Left cardiac atrium (tissue), 4 donors: ENCODE data around the gene RYR3. TPM values are rescaled to one million over a fixed set of nuclear protein-coding genes. Genes with fewer than 3 reads are reported as not detected.

Experiments used
- ATAC-seq, 2 donors: fragments of 200-7000 bp; cut with Tn5 transposase; one replicate each; pipeline ENCODE4 v1.9.1; 2020; ENCODE audit warnings: mild to moderate bottlenecking in 2 of 2, moderate library complexity in 2 of 2
- DNase-seq: peaks from one replicate; pipeline ENCODE4 v3.0.0-alpha.2; 2020
- intact Hi-C, 2 donors: fragments of 100-400 bp; cut with DNase I; formaldehyde crosslinking; loops; one replicate each; pipeline versions ENCODE4 v1.14.1 to v1.15.1; 2022 to 2023
- total RNA-seq, 2 donors: library from RNA; stranded (reverse); fragmentation: NEBNext Ultra II Directional; extraction: Animal tissue kit (Norgen Biotek cat#: 25700); gene quantifications; one replicate each; pipeline ENCODE4 v1.2.1, GENCODE V29; 2021
- donor health status: DM: no; HTN: yes; CAD: no.
- donor health status: DM: no; HTN: yes; CAD: no; lungs with severe emphysema.
- donor health status: DM: yes; HTN: yes; CAD: no.
- donor health status: Dilated cardiomyopathy.

The RYR3 gene
- total RNA-seq, 2 donors from 2014 or later = 0.15 to 0.21 TPM

GRCh38 chr15:33600212-33600611, 289.4 kb downstream of the RYR3 start:
- intact Hi-C loops = no loop called here
- no peak for ATAC-seq

GRCh38 chr15:33601461-33601860, 290.7 kb downstream of the RYR3 start:
- DNase-seq = no peak
- intact Hi-C loops = no loop called here

More at GRCh38 chr15:33600212-33600611, 289.4 kb downstream of the RYR3 start:
- DNase-seq = no peak

GRCh38 chr15:33608714-33609113, 297.9 kb downstream of the RYR3 start:
- no peak for DNase-seq
- no peak for ATAC-seq
- intact Hi-C loops = no loop called here

More at GRCh38 chr15:33601461-33601860, 290.7 kb downstream of the RYR3 start:
- ATAC-seq = no peak

- ATAC-seq (no peak), DNase-seq (no peak)
Observed at GRCh38 chr15:33612721-33613304, 302.0 kb downstream of the RYR3 start.

DNA sequence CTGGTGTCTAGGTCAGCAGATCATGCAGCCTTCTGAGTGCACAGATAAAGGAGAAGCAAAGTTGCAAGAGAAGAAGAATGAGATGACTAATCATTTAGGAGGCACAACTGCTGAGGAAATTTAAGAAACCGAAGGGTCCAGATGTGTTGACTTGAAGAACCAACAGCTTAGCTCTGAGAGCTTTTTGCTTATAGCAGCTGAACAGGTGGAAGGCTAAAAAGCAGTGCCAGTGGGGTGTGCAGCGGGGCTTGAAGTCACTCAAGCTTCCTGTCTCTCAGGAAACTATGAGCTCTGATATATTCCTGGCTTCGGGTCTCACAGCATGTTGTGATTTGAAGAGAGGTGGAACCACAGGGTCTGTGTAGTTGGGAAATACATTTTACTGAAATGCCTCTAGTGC, 305.7 kb downstream of the RYR3 start:
- ATAC-seq (no peak), DNase-seq (no peak)
- intact Hi-C loops = no loop called here

More at GRCh38 chr15:33612721-33613304, 302.0 kb downstream of the RYR3 start:
- intact Hi-C loops = no loop called here

DNA sequence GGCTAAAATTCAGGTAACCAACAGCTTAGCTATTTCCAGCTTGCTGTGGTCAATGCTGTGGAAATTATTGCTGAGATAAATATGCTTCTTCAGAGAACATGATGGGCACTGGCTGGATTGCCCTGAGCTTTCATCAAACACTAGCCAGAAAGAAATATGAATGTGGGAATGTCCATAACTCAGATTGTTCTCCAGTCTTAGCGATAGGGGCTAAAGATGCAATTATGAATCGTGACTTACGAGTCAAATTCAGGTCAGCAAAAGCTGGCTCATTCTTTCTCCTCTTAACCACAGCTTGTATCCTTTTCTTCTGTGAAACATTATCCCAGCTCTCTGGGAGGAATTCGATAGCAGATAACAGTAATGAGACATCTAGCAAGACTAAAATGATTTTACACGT, 307.6 kb downstream of the RYR3 start:
- no peak for DNase-seq
- no peak for ATAC-seq

GRCh38 chr15:33621141-33621540, 310.4 kb downstream of the RYR3 start:
- no peak for ATAC-seq
- intact Hi-C loops = no loop called here
- DNase-seq = no peak

More for the DNA sequence above, 307.6 kb downstream of the RYR3 start:
- intact Hi-C loops = no loop called here

DNA sequence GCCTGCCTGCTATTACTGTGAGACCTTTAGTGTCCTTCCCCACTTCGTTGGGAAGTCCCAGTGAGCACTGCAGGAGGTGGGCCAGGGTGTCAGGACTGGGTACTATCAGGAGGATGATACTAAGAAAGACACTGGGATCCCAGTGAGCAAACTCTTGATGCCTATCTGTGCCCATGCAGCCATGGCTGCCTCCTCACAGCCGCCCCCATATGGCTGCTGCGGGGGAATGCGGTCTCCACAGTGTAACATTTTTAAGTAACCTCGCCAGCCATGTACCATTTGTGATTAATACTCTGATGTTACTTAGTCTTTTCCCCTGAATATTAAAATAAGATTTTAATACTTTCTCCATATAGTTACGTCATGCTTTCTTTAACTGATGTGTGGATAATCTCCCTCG, 312.2 kb downstream of the RYR3 start:
- intact Hi-C loops = no loop called here
- DNase-seq (no peak), ATAC-seq (no peak)

GRCh38 chr15:33624439-33624838, 313.7 kb downstream of the RYR3 start:
- DNase-seq (no peak), ATAC-seq (no peak)
- intact Hi-C loops = no loop called here

GRCh38 chr15:33629647-33630046, 318.9 kb downstream of the RYR3 start:
- DNase-seq (no peak), ATAC-seq (no peak)
- intact Hi-C loops = no loop called here

- DNase-seq (no peak), ATAC-seq (no peak)
- intact Hi-C loops = no loop called here
Observed at GRCh38 chr15:33636234-33636633, 325.5 kb downstream of the RYR3 start.

GRCh38 chr15:33636958-33637357, 326.2 kb downstream of the RYR3 start:
- ATAC-seq = no peak
- no peak for DNase-seq
- intact Hi-C loops = no loop called here

DNA sequence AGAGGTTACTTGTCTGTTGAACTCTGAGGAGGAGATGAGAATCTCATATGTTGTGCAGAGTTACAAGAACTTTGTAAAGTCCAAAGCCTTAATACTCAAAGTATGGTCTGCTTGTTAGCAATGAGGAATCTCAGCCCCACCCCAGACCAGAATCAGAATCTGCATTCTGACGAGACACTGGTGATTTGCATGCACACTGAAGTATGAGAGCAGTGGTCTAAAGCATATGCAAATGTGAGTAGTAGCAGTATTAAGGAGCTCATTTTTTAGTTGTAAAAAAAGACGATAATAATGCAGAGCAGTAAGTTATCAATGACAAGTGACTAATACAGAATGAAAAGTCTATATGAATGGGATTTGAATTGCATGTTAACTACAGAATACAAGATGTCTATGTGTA, 327.7 kb downstream of the RYR3 start:
- no peak for DNase-seq
- ATAC-seq = no peak
- intact Hi-C loops = no loop called here

DNA sequence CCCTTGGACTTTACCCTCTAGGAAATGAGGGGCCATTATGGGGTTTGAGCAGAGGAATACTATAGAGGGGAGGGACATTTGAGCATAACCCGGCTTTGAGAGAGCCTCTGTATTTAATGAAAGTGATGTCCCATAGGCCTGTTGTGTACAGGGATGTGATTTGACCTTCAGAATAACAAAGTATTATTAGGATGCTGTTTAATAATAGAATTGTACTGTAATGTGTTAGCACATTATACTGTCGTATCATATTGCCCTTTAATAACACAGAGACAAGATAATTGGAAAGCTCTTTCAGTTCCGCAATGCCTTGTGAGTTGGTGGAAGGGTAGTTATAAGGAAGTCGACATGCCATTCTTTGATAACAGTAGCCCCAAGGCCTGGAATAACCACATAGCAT, 328.3 kb downstream of the RYR3 start:
- DNase-seq (no peak), ATAC-seq (no peak)
- intact Hi-C loops = no loop called here

- ATAC-seq (no peak), DNase-seq (no peak)
- intact Hi-C loops = no loop called here
Observed at GRCh38 chr15:33639456-33639855, 328.7 kb downstream of the RYR3 start.

- DNase-seq (no peak), ATAC-seq (no peak)
- intact Hi-C loops = no loop called here
Observed at GRCh38 chr15:33639978-33640377, 329.2 kb downstream of the RYR3 start.

DNA sequence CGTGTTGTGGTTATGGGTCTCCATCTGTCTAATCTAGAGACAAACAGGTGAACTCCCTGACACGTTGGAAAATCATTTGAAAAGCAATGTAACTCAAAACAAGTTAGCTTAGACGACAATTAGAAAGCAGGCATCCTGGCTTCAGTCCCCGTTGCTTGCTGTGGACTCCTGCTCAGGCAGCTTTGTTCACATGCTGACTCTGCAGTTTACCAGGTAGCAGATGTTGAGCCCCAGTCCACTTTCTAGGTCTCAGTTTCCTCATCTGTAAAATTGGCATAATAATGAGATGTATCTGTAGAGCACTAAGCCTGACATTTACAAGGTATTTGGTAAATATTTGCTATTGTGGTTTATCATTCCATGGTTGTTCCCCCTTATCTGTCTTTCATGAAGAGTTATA, 330.3 kb downstream of the RYR3 start:
- intact Hi-C loops = no loop called here

GRCh38 chr15:33644304-33644703, 333.5 kb downstream of the RYR3 start:
- DNase-seq (no peak), ATAC-seq (no peak)
- intact Hi-C loops = no loop called here

More for the DNA sequence above, 330.3 kb downstream of the RYR3 start:
- ATAC-seq (no peak), DNase-seq (no peak)

DNA sequence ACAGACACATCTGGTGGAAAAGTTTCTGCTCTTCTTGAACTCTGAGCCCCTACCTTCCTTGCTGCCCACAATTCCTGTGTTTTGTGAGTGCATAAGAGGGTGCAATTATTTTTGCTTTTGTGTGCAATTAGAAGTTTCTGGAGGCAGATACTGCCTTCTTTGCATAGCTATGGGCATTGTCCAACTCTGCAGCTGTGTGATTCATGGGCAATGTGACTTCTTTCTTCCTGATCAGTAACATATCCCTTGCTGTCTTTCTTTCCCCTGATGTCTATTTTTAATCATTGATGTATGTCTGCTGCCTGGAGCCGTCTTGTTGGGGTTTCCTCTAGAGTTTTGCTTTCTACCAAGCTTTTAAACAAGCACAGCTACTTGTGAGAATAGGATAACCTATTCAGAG, 336.0 kb downstream of the RYR3 start:
- DNase-seq (no peak), ATAC-seq (no peak)
- intact Hi-C loops = no loop called here

DNA sequence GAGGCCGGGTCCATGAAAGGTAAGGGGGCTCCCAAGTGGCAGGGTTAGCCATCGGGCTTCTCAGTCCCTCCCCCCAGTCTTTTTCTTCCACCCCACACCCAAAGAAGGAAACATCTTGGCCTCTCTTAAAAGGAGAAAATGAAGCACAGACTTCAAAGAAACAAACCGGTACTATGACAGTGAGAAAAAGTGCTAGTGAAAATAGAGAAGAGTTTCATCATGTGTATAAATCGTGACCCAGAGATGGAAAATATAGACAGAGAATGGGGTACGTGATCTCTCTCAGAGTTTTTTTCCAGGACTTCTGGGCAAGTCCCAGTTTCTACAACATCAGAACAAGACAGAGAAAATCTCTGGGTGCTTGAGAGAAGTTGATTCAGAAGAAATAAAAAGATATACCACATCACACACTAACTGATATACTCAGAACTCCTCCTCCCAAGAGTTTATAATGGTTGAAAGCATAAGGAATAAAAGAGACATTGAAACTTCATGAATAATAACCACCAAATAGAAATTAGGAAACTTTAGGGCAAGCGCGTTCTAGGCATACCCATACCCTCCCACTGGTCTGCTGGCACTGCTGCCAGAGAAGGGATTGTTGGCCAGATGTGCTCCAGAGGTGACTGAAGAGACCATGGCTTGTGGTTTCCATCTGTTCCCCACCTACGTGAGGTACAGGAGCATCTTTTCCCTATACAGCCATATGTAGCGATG, 338.6 kb downstream of the RYR3 start:
- ATAC-seq = no peak
- intact Hi-C loops = no loop called here
- no peak for DNase-seq

GRCh38 chr15:33654860-33655259, 344.1 kb downstream of the RYR3 start:
- DNase-seq (no peak), ATAC-seq (no peak)
- intact Hi-C loops = no loop called here
